GM12878 (cell line): ENCODE data around the gene CREB5. TPM values are rescaled to one million over a fixed set of nuclear protein-coding genes. Genes with fewer than 3 reads are reported as not detected.

Experiments used
- ATAC-seq: fragments of 200-7000 bp; cut with Tn5 transposase; 3 replicates; pipeline ENCODE4 v1.9.1; 2020; ENCODE audit warnings: mild to moderate bottlenecking, moderate library complexity
- BruUV-seq: library from RNA; stranded (reverse); fragments of 400-500 nt; replicated peaks from 2 replicates; lab custom pipeline; 2021; lab: Mats Ljungman, UMichigan
- CTCF ChIA-PET: fragments of 300-600 bp; sonication (Branson Sonifier 250); formaldehyde crosslinking; extraction: SDS; loops from one replicate; lab custom pipeline; 2021; ENCODE audit warnings: inconsistent platforms; lab: Yijun Ruan, JAX
- POLR2A ChIA-PET: fragments of 350-600 bp; formaldehyde crosslinking; extraction: SDS; loops from one replicate; lab custom pipeline; 2021; ENCODE audit warnings: inconsistent platforms; lab: Charles Lee
- RAD21 ChIA-PET: fragments of 300-600 bp; sonication (Branson Sonifier 250); formaldehyde crosslinking; loops from one replicate; lab custom pipeline; 2023; ENCODE audit warnings: antibody characterized with exemption; ENCODE audit not compliant: unreplicated experiment; lab: Charles Lee
- SMC1A ChIA-PET: fragments of 300-600 bp; sonication (Branson Sonifier 250); formaldehyde crosslinking; loops from one replicate; lab custom pipeline; 2023; ENCODE audit not compliant: unreplicated experiment, uncharacterized antibody; lab: Charles Lee
- DNase-seq: peaks from one replicate; pipeline ENCODE4 v3.0.0-alpha.2; 2011; ENCODE audit warnings: low read depth, low spot score
- FAIRE-seq: peaks from 3 replicates; lab custom pipeline; 2011; peaks lifted over from hg19 to GRCh38; lab: Jason Lieb, UNC
- H2AFZ ChIP-seq: 2 replicates; pipeline ENCODE4 v1.6.0; 2011; ENCODE audit warnings: low read depth, low read length, control low read depth; ENCODE audit not compliant: control insufficient read depth
- H3K27ac ChIP-seq: 2 replicates; pipeline ENCODE4 v1.5.1; 2011; ENCODE audit warnings: control low read depth; ENCODE audit not compliant: control insufficient read depth, insufficient read depth
- H3K27me3 ChIP-seq, 2 experiments: replicated peaks in 1 of 2; 2 replicates each; pipeline versions ENCODE4 v1.6.0 to v1.6.1; 2011; ENCODE audit warnings: low read length in 1 of 2; ENCODE audit not compliant: control insufficient read depth in 2 of 2, insufficient read depth in 2 of 2
- H3K36me3 ChIP-seq, 2 experiments: 2 replicates each; pipeline ENCODE4 v1.5.1; 2011; ENCODE audit warnings: low read length in 1 of 2; ENCODE audit not compliant: control insufficient read depth in 2 of 2, insufficient read depth in 2 of 2
- H3K4me1 ChIP-seq: 2 replicates; pipeline ENCODE4 v1.6.1; 2011; ENCODE audit warnings: mild to moderate bottlenecking, low read length, moderate library complexity, mixed read lengths; ENCODE audit not compliant: control insufficient read depth, insufficient read depth
- H3K4me2 ChIP-seq: 2 replicates; pipeline ENCODE4 v1.6.0; 2011; ENCODE audit warnings: control low read depth; ENCODE audit not compliant: control insufficient read depth, insufficient read depth
- H3K4me3 ChIP-seq: fragments of 200-600 bp; sonication (generic); 2 replicates; pipeline ENCODE4 v1.5.1; 2016
- H3K79me2 ChIP-seq: 2 replicates; pipeline ENCODE4 v1.6.0; 2011; ENCODE audit warnings: low read length; ENCODE audit not compliant: control insufficient read depth, insufficient read depth
- H3K9ac ChIP-seq: 2 replicates; pipeline ENCODE4 v1.8.0; 2011; ENCODE audit warnings: low read length, control low read depth, mixed read lengths; ENCODE audit not compliant: control insufficient read depth, insufficient read depth
- H3K9me3 ChIP-seq: replicated peaks from 3 replicates; pipeline ENCODE4 v1.5.1; 2011; ENCODE audit warnings: mild to moderate bottlenecking, low read length; ENCODE audit not compliant: control insufficient read depth, insufficient read depth
- H4K20me1 ChIP-seq: 2 replicates; pipeline ENCODE4 v1.6.0; 2011; ENCODE audit not compliant: control insufficient read depth, insufficient read depth
- BCLAF1 ChIP-seq: fragments of 450-650 bp; IDR thresholded peaks from 2 replicates; pipeline ENCODE4 v1.6.1; 2017; ENCODE audit warnings: antibody characterized with exemption, mild to moderate bottlenecking, moderate library complexity
- CBFB ChIP-seq: IDR thresholded peaks from 2 replicates; pipeline ENCODE4 v1.6.1; 2016; ENCODE audit warnings: antibody characterized with exemption, low read depth
- CREB1 ChIP-seq: IDR thresholded peaks from 2 replicates; pipeline ENCODE4 v1.6.1; 2012; ENCODE audit warnings: low read depth, mild to moderate bottlenecking, inconsistent platforms
- ELK1 ChIP-seq: IDR thresholded peaks from 2 replicates; pipeline ENCODE4 v1.6.1; 2012; ENCODE audit warnings: low read depth, low read length, improper control_type of control experiment
- GABPA ChIP-seq: IDR thresholded peaks from 2 replicates; pipeline ENCODE4 v1.6.1; 2014; ENCODE audit warnings: antibody characterized with exemption, low read depth, mild to moderate bottlenecking, inconsistent platforms
- HDGF ChIP-seq: fragments of 450-650 bp; IDR thresholded peaks from 2 replicates; pipeline ENCODE4 v1.6.1; 2016; ENCODE audit warnings: antibody characterized with exemption
- MEF2B ChIP-seq: fragments of 450-650 bp; IDR thresholded peaks from 2 replicates; pipeline ENCODE4 v1.6.1; 2018; ENCODE audit warnings: mild to moderate bottlenecking, moderate library complexity; ENCODE audit not compliant: partially characterized antibody, poor library complexity, severe bottlenecking
- RBBP5 ChIP-seq: fragments of 200-600 bp; sonication (generic); conservative IDR thresholded peaks from 2 replicates; pipeline ENCODE4 v1.6.1; 2016
- RCOR1 ChIP-seq: conservative IDR thresholded peaks from 2 replicates; pipeline ENCODE4 v1.6.1; 2012; ENCODE audit warnings: low read depth, low read length, improper control_type of control experiment
- SP1 ChIP-seq: IDR thresholded peaks from one replicate; pipeline ENCODE4 v1.6.1; 2011; ENCODE audit warnings: low read depth, low read length
- SREBF1 ChIP-seq: IDR thresholded peaks from 2 replicates; pipeline ENCODE4 v1.6.1; 2012; ENCODE audit warnings: mild to moderate bottlenecking, low read length
- SREBF2 ChIP-seq: IDR thresholded peaks from 2 replicates; pipeline ENCODE4 v1.6.1; 2012; ENCODE audit warnings: mild to moderate bottlenecking, low read length
- STAT3 ChIP-seq: IDR thresholded peaks from 2 replicates; pipeline ENCODE4 v1.6.1; 2011; ENCODE audit warnings: low read depth, low read length, improper control_type of control experiment
- SUZ12 ChIP-seq: fragments of 200-600 bp; sonication (generic); IDR thresholded peaks from one replicate; pipeline ENCODE4 v1.6.1; 2018; ENCODE audit warnings: antibody characterized with exemption, mild to moderate bottlenecking; ENCODE audit not compliant: unreplicated experiment
- TCF12 ChIP-seq: IDR thresholded peaks from 2 replicates; pipeline ENCODE4 v1.6.1; 2011; ENCODE audit warnings: low read depth, mild to moderate bottlenecking, low read length
- TCF7 ChIP-seq: IDR thresholded peaks from 2 replicates; pipeline ENCODE4 v1.6.1; 2014; ENCODE audit warnings: antibody characterized with exemption, borderline replicate concordance
- USF1 ChIP-seq: IDR thresholded peaks from 2 replicates; pipeline ENCODE4 v1.6.1; 2011; ENCODE audit warnings: borderline replicate concordance, low read depth, mild to moderate bottlenecking, moderate library complexity, mixed read lengths, low read length; ENCODE audit not compliant: insufficient read depth; ENCODE audit errors: extremely low read length
- YY1 ChIP-seq: IDR thresholded peaks from 2 replicates; pipeline ENCODE4 v1.6.1; 2011; ENCODE audit warnings: low read depth, mild to moderate bottlenecking, low read length
- ZNF24 ChIP-seq: fragments of 450-650 bp; IDR thresholded peaks from 2 replicates; pipeline ENCODE4 v1.6.1; 2017; ENCODE audit warnings: antibody characterized with exemption, mild to moderate bottlenecking
- WGBS: methylation state at CpG from one replicate; pipeline ENCODE4 v1.1.6; 2016; ENCODE audit warnings: low lambda C conversion rate; ENCODE audit not compliant: insufficient replicate concordance, insufficient coverage; ENCODE audit errors: missing lambda C conversion rate; 5-methylcytosine and 5-hydroxymethylcytosine counted together
- in situ Hi-C: fragments of 300-500 bp; cut with MboI; formaldehyde crosslinking; loops from 9 replicates; pipeline ENCODE4 v1.14.3; 2018; ENCODE audit warnings: mixed read lengths
- intact Hi-C: fragments of 100-400 bp; cut with micrococcal nuclease; formaldehyde crosslinking; loops from one replicate; pipeline ENCODE4 v1.14.2; 2022; ENCODE audit not compliant: unreplicated experiment
- polyA plus RNA-seq, 11 experiments: library from polyadenylated mRNA; depleted of rRNA in 4 of 11; unstranded in 6 of 11; stranded (reverse) in 5 of 11; fragments of >200 nt; fragmentation: Nextera tagmentation in 4 of 11; fragmentation: Illumina TruSeq in 1 of 11; extraction: Ambion mirVana in 4 of 11; extraction: Trizol in 1 of 11; gene quantifications; 1 replicate in 1 of 11; 2 replicates in 10 of 11; pipeline versions ENCODE4 v1.2.1 to v1.2.3, GENCODE V29; 2011 to 2016; ENCODE audit warnings: inconsistent platforms in 2 of 11, missing spikeins in 2 of 11, low read depth in 1 of 11
- total RNA-seq, 4 experiments: library from RNA; depleted of rRNA in 3 of 4; stranded (reverse); fragments of >200 nt in 3 of 4; fragmentation: Illumina TruSeq in 1 of 4; extraction: Trizol in 1 of 4; gene quantifications; 2 replicates each; pipeline versions ENCODE4 v1.2.1 to v1.2.3, GENCODE V29; 2013 to 2021

The CREB5 gene
- total and polyA plus RNA-seq, 10 of the 15 experiments (the other 5 are each of a cell fraction or from before 2014, with no cell fraction given), result 12.9 to 74.1 (median 53.0) TPM

GRCh38 chr7:28762651-28763050 is 350.3 kb downstream of the CREB5 start:
- H3K4me1 ChIP-seq, result no peaks in the 10 kb centered on the region
- no peak overlapping the region for H2AFZ ChIP-seq
- in situ Hi-C loops, result no loop called here
- no peak overlapping the region for H3K4me3 ChIP-seq
- WGBS, result 82% methylated on average over 1 of the region's 1 CpG
- no peaks in the 10 kb centered on the region for H3K79me2 ChIP-seq
- RAD21 ChIA-PET, result interaction anchor here (1.2 kb wide), 1 partner anchor 8 kb away, joined by 4 read pairs; no protein-coding TSS in a partner anchor
- no peak overlapping the region for H3K9ac ChIP-seq
- peaks cover 0 to 4% of the 10 kb centered on the region in 2 experiments; a peak in 2 of 4 replicates for H3K36me3 ChIP-seq
- intact Hi-C loops, result no loop called here
- H3K27ac ChIP-seq, result no peak overlapping the region
- SMC1A ChIA-PET, result interaction anchor here (1.3 to 1.4 kb wide), 2 partner anchors 9 to 27 kb away, joined by 3 read pairs; no protein-coding TSS in a partner anchor
- ATAC-seq, result no peak
- CTCF ChIA-PET, result no interaction called here
- H3K9me3 ChIP-seq, result no peaks in the 10 kb centered on the region
- POLR2A ChIA-PET, result no interaction called here
- DNase-seq, result no peak
- no peaks in the 10 kb centered on the region for H4K20me1 ChIP-seq
- no TSS peak for BruUV-seq
- no peaks in the 10 kb centered on the region for H3K27me3 ChIP-seq
- H3K4me2 ChIP-seq, result no peak overlapping the region
- FAIRE-seq, result no peak
- TF ChIP-seq RBBP5 (no peak), USF1 (no peak), RCOR1 (no peak), CBFB (no peak), HDGF (no peak), SREBF2 (no peak), SUZ12 (no peak), ELK1 (no peak), SREBF1 (no peak), BCLAF1 (no peak), STAT3 (no peak), MEF2B (no peak), YY1 (no peak), GABPA (no peak), ZNF24 (no peak), TCF7 (no peak), CREB1 (no peak), TCF12 (no peak), SP1 (no peak)
